Measurements from ENCODE around the gene ZBTB5.

The ZBTB5 gene

DNA sequence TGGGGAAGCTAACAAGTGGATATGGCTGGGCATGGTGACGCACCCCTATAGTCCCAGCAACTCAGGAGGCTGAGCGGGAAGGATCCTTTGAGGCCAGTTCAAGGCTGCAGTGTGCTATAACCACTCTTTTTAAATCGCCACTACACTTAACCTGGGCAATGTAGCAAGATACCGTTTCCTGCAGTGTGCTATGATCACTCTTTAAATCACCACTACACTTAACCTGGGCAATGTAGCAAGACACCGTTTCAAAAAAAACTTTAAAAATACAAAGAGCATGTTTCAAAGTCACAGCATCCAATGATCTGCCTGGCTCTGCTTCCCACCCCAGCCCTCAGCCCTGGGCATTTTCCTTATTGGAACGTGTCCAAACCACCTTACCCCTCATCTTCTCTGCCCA, 28.2 kb downstream of the ZBTB5 start:
- Histone ChIP-seq H3K9ac (no peak overlapping the region), H3K27me3 (ENCODE audit: control insufficient read depth, insufficient read depth, low read length) (no peaks in the 10 kb centered on the region), H3K79me2 (no peaks in the 10 kb centered on the region), H3K4me1 (no peaks in the 10 kb centered on the region), H3K9me3 (ENCODE audit: control insufficient read depth, low read length) (no peaks in the 10 kb centered on the region), H3K36me3 (ENCODE audit: control insufficient read depth, insufficient read depth, low read length) (no peaks in the 10 kb centered on the region), H3K4me3 (ENCODE audit: low read depth, low read length) (no peak overlapping the region), H3K4me2 (ENCODE audit: low read length) (no peak overlapping the region), H3K27ac (no peak overlapping the region), H2AFZ (no peak overlapping the region)
- TF ChIP-seq, protein P1, sequence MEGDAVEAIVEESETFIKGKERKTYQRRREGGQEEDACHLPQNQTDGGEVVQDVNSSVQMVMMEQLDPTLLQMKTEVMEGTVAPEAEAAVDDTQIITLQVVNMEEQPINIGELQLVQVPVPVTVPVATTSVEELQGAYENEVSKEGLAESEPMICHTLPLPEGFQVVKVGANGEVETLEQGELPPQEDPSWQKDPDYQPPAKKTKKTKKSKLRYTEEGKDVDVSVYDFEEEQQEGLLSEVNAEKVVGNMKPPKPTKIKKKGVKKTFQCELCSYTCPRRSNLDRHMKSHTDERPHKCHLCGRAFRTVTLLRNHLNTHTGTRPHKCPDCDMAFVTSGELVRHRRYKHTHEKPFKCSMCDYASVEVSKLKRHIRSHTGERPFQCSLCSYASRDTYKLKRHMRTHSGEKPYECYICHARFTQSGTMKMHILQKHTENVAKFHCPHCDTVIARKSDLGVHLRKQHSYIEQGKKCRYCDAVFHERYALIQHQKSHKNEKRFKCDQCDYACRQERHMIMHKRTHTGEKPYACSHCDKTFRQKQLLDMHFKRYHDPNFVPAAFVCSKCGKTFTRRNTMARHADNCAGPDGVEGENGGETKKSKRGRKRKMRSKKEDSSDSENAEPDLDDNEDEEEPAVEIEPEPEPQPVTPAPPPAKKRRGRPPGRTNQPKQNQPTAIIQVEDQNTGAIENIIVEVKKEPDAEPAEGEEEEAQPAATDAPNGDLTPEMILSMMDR (IDR thresholded peaks at IDR 0.05) = no peak

- H3K79me2 ChIP-seq = no peaks in the 10 kb centered on the region
- H3K27ac ChIP-seq = no peak overlapping the region
- H3K27me3 ChIP-seq (ENCODE audit: control insufficient read depth, insufficient read depth, low read length) = no peaks in the 10 kb centered on the region
- H3K4me3 ChIP-seq (ENCODE audit: low read depth, low read length) = no peak overlapping the region
- H3K9ac ChIP-seq = no peak overlapping the region
- H3K36me3 ChIP-seq (ENCODE audit: control insufficient read depth, insufficient read depth, low read length) = no peaks in the 10 kb centered on the region
- H3K4me1 ChIP-seq = no peaks in the 10 kb centered on the region
- H3K4me2 ChIP-seq (ENCODE audit: low read length) = no peak overlapping the region
- H3K9me3 ChIP-seq (ENCODE audit: control insufficient read depth, low read length) = no peaks in the 10 kb centered on the region
- TF ChIP-seq, protein P1 (IDR thresholded peaks at IDR 0.05) = no peak
- H2AFZ ChIP-seq = no peak overlapping the region
Observed at GRCh38 chr9:37436540-37436939, 28.7 kb downstream of the ZBTB5 start.

GRCh38 chr9:37433867-37434371, 31.3 kb downstream of the ZBTB5 start:
- Histone ChIP-seq H3K27me3 (ENCODE audit: control insufficient read depth, insufficient read depth, low read length) (no peaks in the 10 kb centered on the region), H3K4me1 (no peaks in the 10 kb centered on the region)

GRCh38 chr9:37432020-37432419, 33.2 kb downstream of the ZBTB5 start:
- Histone ChIP-seq H2AFZ (no peak overlapping the region), H3K4me1 (no peaks in the 10 kb centered on the region), H3K27me3 (ENCODE audit: control insufficient read depth, insufficient read depth, low read length) (no peaks in the 10 kb centered on the region), H3K79me2 (no peaks in the 10 kb centered on the region), H3K36me3 (ENCODE audit: control insufficient read depth, insufficient read depth, low read length) (no peaks in the 10 kb centered on the region), H3K4me3 (ENCODE audit: low read depth, low read length) (no peak overlapping the region), H3K27ac (no peak overlapping the region), H3K9me3 (ENCODE audit: control insufficient read depth, low read length) (no peaks in the 10 kb centered on the region), H3K9ac (no peak overlapping the region), H3K4me2 (ENCODE audit: low read length) (no peak overlapping the region)
- TF ChIP-seq, protein P1 (IDR thresholded peaks at IDR 0.05) = no peak

More at GRCh38 chr9:37433867-37434371, 31.3 kb downstream of the ZBTB5 start:
- Histone ChIP-seq H3K36me3 (ENCODE audit: control insufficient read depth, insufficient read depth, low read length) (no peaks in the 10 kb centered on the region), H3K79me2 (no peaks in the 10 kb centered on the region), H3K9me3 (ENCODE audit: control insufficient read depth, low read length) (no peaks in the 10 kb centered on the region), H3K9ac (no peak overlapping the region), H3K4me2 (ENCODE audit: low read length) (no peak overlapping the region), H3K4me3 (ENCODE audit: low read depth, low read length) (no peak overlapping the region), H2AFZ (no peak overlapping the region), H3K27ac (no peak overlapping the region)
- TF ChIP-seq, protein P1 (IDR thresholded peaks at IDR 0.05) = no peak

- Histone ChIP-seq H3K36me3 (ENCODE audit: control insufficient read depth, insufficient read depth, low read length) (no peaks in the 10 kb centered on the region), H2AFZ (no peak overlapping the region), H3K9me3 (ENCODE audit: control insufficient read depth, low read length) (no peaks in the 10 kb centered on the region), H3K27me3 (ENCODE audit: control insufficient read depth, insufficient read depth, low read length) (no peaks in the 10 kb centered on the region), H3K4me1 (no peaks in the 10 kb centered on the region), H3K9ac (no peak overlapping the region), H3K4me2 (ENCODE audit: low read length) (no peak overlapping the region), H3K27ac (no peak overlapping the region), H3K79me2 (no peaks in the 10 kb centered on the region), H3K4me3 (ENCODE audit: low read depth, low read length) (no peak overlapping the region)
- TF ChIP-seq, protein P1 (IDR thresholded peaks at IDR 0.05) = no peak
Observed at GRCh38 chr9:37430841-37431597, 34.2 kb downstream of the ZBTB5 start.

Measured in parathyroid adenoma (tissue), 2 donors.